ENCODE results near the gene TADA2B.

TADA2B gene

DNA sequence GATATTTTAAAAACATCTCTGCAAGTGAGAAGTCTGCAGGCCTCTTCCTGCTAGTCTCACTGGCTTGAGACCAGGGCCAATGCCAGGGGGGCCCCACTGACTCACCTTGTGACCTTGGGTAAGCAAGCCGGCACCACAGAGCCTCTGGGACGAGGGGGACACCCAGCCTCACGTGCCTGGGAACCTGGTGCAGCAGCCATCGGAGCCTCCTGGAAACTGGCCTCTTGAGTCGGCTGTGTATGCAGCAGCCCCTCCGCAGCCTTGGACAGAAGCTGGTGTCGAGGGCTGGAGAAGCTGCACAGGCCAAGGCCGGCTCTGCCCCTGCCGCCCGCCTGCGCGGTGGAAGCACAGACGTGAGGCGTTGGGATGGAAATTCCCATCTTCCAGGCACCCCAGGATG lies 8.7 kb downstream of the TADA2B start:
- no peak overlapping the region for H3K27ac ChIP-seq
- no peak for TF ChIP-seq ZFX (IDR thresholded peaks at IDR 0.05; ENCODE audit: borderline replicate concordance)
- TF ChIP-seq, protein P1, sequence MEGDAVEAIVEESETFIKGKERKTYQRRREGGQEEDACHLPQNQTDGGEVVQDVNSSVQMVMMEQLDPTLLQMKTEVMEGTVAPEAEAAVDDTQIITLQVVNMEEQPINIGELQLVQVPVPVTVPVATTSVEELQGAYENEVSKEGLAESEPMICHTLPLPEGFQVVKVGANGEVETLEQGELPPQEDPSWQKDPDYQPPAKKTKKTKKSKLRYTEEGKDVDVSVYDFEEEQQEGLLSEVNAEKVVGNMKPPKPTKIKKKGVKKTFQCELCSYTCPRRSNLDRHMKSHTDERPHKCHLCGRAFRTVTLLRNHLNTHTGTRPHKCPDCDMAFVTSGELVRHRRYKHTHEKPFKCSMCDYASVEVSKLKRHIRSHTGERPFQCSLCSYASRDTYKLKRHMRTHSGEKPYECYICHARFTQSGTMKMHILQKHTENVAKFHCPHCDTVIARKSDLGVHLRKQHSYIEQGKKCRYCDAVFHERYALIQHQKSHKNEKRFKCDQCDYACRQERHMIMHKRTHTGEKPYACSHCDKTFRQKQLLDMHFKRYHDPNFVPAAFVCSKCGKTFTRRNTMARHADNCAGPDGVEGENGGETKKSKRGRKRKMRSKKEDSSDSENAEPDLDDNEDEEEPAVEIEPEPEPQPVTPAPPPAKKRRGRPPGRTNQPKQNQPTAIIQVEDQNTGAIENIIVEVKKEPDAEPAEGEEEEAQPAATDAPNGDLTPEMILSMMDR (IDR thresholded peaks at IDR 0.05) = no peak

DNA sequence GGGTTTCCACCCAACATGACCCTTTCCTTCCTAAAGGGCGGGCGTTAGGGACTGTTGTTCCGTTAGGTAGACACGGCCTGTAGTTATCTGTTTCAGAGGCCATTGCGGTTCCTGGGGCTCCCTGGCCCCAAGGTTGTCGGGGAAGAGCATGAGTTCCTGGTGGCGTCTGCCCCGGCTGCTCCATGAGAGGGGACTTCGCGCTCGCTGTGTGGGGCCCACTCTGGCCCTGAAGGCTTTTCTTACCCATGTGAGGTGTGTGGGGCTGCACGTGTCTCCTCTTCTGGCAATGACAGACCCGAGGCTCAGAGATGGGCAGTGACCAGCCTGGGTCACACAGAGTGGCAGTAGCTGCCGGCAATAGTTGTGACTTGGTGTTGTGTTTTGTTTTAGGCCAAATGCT lies 9.1 kb downstream of the TADA2B start:
- TF ChIP-seq ZFX (IDR thresholded peaks at IDR 0.05; ENCODE audit: borderline replicate concordance) = no peak
- TF ChIP-seq, protein P1 (IDR thresholded peaks at IDR 0.05) = no peak
- no peak overlapping the region for H3K27ac ChIP-seq

DNA sequence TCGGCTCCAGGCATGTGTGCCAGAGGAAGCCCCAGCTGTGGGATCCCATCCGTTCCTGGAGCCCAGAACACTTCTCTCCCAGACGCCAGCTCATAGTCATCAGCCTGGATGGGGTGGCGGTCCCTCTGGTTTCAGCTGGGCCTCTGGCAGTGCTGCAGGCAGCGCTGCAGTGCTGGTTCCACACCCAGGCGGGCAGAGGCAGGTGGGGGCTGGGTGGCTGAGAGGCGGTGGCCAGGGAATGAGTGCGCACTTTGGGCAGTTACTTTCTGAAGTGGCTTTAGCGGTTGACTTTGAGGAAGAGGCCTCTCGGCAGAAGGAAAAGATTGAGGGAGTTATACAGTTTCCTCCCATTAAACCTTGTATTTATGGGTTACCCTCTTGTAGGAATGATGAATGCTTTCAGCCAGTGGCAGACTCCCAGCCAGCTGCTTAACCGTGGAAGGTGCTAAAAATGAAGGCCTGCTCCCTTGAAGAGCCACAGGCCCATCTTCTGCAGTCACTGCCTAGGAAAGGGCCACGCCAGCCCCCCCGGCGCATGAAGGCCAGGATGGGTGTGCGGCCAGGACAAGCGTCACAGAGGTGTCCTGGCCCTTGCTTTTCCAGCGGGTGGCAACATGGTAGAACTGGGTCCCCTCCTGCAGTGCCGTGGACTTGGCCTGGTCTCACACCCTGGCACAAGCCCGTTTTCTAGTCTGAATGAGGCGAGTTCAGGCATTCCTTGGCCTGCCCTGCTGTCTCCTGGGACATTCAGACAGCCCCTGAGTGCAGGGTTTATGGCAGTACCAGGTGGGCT lies 9.9 kb downstream of the TADA2B start:
- no peak overlapping the region for H3K27ac ChIP-seq
- TF ChIP-seq, protein P1 (IDR thresholded peaks at IDR 0.05) = no peak
- no peak for TF ChIP-seq ZFX (IDR thresholded peaks at IDR 0.05; ENCODE audit: borderline replicate concordance)

DNA sequence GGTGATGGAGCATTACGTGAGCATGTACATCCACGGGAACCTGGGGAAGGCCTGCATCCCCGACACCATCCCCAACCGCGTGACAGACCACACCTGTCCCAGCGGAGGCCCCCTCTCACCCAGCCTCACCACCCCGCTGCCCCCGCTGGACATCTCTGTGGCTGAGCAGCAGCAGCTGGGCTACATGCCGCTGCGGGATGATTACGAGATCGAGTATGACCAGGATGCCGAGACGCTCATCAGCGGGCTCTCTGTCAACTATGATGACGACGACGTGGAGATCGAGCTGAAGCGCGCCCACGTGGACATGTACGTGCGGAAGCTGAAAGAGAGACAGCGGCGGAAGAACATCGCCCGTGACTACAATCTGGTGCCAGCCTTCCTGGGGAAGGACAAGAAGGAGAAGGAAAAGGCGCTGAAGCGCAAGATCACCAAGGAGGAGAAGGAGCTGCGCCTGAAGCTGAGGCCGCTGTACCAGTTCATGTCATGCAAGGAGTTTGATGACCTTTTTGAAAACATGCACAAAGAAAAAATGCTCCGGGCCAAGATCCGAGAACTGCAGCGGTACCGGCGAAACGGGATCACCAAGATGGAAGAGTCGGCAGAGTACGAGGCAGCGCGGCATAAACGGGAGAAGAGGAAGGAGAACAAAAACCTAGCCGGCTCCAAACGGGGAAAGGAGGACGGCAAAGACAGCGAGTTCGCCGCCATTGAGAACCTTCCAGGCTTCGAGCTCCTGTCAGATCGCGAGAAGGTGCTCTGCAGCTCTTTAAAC lies 11.1 kb downstream of the TADA2B start:
- TF ChIP-seq, protein P1 (IDR thresholded peaks at IDR 0.05) = no peak
- TF ChIP-seq ZFX (IDR thresholded peaks at IDR 0.05; ENCODE audit: borderline replicate concordance) = no peak
- H3K27ac ChIP-seq = no peak overlapping the region

DNA sequence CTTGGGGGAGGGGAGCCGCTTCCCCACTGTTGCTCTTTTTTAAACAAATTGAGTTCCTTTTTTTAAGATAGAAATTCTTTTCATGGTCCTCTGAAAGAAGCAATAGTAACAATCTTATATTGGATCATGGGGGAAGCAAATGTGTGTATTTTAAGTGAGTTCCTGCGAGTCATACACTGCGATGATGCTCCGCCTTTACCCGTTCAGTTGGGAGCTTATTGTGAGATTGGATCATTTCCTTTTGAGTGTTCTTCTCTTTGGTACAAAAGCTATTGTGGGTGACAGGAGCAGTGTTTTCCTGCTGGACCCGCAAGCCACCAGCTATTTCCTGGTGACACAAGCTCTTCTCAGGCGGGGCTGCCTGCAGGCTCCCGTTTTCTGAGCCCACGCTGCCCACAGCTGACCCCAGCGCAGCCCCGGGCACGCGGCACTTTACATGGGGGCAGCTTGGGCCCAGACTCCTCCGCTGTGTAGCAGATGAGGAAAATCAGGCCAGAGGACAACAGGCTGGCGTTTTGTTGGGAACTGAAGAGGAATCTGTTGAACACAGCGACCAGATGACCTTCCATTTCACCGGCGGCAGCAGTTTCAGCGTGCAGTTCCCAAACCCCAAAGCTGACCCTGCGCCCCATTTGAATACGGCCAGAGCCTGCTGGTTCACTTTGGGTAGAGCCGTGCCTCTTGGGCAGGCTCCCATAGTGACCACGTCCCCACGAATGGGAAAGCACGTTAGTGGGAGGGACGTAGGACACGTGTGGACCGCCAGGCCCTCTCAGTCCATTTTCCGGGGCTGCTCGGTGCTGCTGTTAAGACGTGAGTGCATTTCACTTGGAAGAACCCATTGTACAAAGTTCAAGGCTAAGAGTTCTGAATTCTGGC lies 12.2 kb downstream of the TADA2B start:
- no peak overlapping the region for H3K27ac ChIP-seq
- TF ChIP-seq ZFX (IDR thresholded peaks at IDR 0.05; ENCODE audit: borderline replicate concordance) = no peak
- TF ChIP-seq, protein P1 (IDR thresholded peaks at IDR 0.05) = no peak

DNA sequence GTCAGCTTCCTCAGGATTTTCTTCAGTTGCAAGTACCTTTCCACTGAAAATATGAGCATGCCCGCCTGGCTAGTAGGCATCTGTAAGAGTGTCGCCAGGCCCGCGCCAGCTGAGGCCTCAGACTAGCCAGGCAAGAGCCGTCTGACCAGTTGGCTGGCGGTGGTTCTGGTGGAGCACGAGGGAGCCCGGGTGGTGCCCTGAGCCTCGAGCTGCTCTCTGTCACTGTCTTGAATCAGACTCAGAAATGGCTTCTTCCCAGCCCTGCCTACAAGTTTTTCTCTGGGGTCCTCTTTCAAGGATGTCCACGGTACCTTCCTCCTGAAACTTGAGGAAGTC lies 12.8 kb downstream of the TADA2B start:
- no peak for TF ChIP-seq ZFX (IDR thresholded peaks at IDR 0.05; ENCODE audit: borderline replicate concordance)
- TF ChIP-seq, protein P1 (IDR thresholded peaks at IDR 0.05) = no peak
- no peak overlapping the region for H3K27ac ChIP-seq
